Endothelial cell of umbilical vein (primary cell): ENCODE measurements around the gene PDX1.

Experiments
- EZH2 ChIP-seq: IDR thresholded peaks from 2 replicates; pipeline ENCODE4 v1.6.1; 2012; ENCODE audit warnings: borderline replicate concordance, low read depth, mild to moderate bottlenecking, moderate library complexity, low read length, inconsistent platforms; ENCODE audit not compliant: severe bottlenecking
- GATA2 ChIP-seq: IDR thresholded peaks from 2 replicates; pipeline ENCODE4 v1.7.0; 2011; ENCODE audit warnings: low read depth, mild to moderate bottlenecking, moderate library complexity, mixed read lengths, low read length; ENCODE audit not compliant: insufficient read length, insufficient read depth
- JUN ChIP-seq: IDR thresholded peaks from 2 replicates; pipeline ENCODE4 v1.6.1; 2011; ENCODE audit warnings: borderline replicate concordance, low read depth; ENCODE audit not compliant: insufficient read length, insufficient read depth
- MYC ChIP-seq: IDR thresholded peaks from one replicate; pipeline ENCODE4 v1.6.1; 2011; ENCODE audit warnings: mild to moderate bottlenecking, low read depth, low read length
- POLR2A ChIP-seq: IDR thresholded peaks from 2 replicates; pipeline ENCODE4 v1.6.1; 2012; ENCODE audit warnings: low read depth, mild to moderate bottlenecking, control low read depth, low read length
- POLR2AphosphoS5 ChIP-seq: IDR thresholded peaks from 2 replicates; pipeline ENCODE4 v1.6.1; 2012; ENCODE audit warnings: low read depth, mild to moderate bottlenecking, control low read depth, low read length, moderate library complexity; ENCODE audit not compliant: insufficient read depth
- TF ChIP-seq, protein P1 (sequence below), 2 donors: IDR thresholded peaks; 1 replicate in 1 of 2; 2 replicates in 1 of 2; pipeline ENCODE4 v1.5.1; 2011; ENCODE audit warnings: low read length in 2 of 2, mild to moderate bottlenecking in 2 of 2, moderate library complexity in 2 of 2, control low read depth in 1 of 2, inconsistent platforms in 1 of 2, low read depth in 1 of 2; ENCODE audit not compliant: insufficient read depth in 1 of 2; ENCODE audit errors: extremely low read depth in 1 of 2
- TF ChIP-seq, protein P2 (sequence below): IDR thresholded peaks from 2 replicates; pipeline ENCODE4 v1.6.1; 2011; ENCODE audit not compliant: insufficient read depth, insufficient read length

DNA sequence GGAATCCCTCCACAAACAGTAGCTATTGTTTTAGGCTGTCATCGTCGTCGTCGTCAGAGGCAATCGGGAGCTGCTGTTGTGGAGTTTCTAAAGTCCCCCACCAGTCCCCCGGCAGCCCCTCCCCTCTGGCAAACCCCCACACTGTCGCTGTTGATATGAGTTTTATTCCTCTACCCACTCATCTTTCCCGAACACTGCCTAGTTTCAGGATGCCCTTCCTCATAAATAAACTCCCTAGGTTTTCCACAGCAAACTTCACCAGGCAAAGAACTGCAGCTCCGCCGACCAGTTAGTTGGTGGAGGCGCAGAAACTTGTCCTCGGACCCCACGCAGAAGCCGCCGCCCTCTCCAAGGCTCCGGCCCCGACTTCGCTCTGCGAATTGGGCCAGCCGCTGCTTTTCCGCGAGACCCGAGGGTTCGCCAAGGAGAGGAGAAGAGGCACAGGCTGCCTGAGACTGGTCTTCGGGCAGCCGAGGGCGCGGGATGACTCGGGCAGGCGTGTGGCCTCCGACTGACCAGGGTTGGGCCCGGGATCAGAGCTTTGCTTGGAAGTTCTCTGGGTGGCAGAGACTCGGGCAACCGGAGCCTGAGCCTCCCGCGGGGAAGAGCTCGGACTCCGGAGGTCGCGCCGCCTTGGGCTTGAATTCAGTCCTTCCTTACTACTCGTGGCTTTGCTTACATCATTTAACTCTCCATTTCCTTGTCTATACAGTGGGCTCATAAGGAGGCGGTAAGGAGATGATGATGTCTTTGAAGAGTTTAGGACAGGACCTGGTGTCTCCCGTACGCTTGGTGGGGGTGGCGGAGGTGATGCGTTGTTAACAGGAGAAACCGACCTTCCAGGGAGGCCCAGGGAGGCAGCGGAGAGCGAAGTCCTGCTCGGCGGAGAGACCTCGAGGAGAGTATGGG lies 7.9 kb downstream of the PDX1 start:
- peak; percentile 89 for TF ChIP-seq EZH2
- TF ChIP-seq POLR2AphosphoS5: no peak
- TF ChIP-seq, protein P1, sequence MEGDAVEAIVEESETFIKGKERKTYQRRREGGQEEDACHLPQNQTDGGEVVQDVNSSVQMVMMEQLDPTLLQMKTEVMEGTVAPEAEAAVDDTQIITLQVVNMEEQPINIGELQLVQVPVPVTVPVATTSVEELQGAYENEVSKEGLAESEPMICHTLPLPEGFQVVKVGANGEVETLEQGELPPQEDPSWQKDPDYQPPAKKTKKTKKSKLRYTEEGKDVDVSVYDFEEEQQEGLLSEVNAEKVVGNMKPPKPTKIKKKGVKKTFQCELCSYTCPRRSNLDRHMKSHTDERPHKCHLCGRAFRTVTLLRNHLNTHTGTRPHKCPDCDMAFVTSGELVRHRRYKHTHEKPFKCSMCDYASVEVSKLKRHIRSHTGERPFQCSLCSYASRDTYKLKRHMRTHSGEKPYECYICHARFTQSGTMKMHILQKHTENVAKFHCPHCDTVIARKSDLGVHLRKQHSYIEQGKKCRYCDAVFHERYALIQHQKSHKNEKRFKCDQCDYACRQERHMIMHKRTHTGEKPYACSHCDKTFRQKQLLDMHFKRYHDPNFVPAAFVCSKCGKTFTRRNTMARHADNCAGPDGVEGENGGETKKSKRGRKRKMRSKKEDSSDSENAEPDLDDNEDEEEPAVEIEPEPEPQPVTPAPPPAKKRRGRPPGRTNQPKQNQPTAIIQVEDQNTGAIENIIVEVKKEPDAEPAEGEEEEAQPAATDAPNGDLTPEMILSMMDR (IDR thresholded peaks at IDR 0.05; ENCODE audit: extremely low read depth in 1 of 2, insufficient read depth in 1 of 2, low read depth in 1 of 2, low read length in 2 of 2): no peak
- no peak for TF ChIP-seq POLR2A
- TF ChIP-seq, protein P2, sequence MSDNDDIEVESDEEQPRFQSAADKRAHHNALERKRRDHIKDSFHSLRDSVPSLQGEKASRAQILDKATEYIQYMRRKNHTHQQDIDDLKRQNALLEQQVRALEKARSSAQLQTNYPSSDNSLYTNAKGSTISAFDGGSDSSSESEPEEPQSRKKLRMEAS: no peak
- no peak for TF ChIP-seq MYC
- TF ChIP-seq GATA2: no peak
- no peak for TF ChIP-seq JUN
